A673 (cell line): ENCODE results near the gene CBX4. TPM values are rescaled to one million over a fixed set of nuclear protein-coding genes. Genes with fewer than 3 reads are reported as not detected.

Experiments used
- BruUV-seq: library from RNA; stranded (reverse); fragments of 400-500 nt; replicated peaks from 2 replicates; lab custom pipeline; 2021; lab: Mats Ljungman, UMichigan
- CTCF ChIA-PET: fragments of 300-600 bp; sonication (Branson Sonifier 250); formaldehyde crosslinking; loops from one replicate; lab custom pipeline; 2022; ENCODE audit warnings: antibody characterized with exemption; lab: Charles Lee
- POLR2A ChIA-PET: fragments of 300-600 bp; sonication (Branson Sonifier 250); formaldehyde crosslinking; loops from one replicate; lab custom pipeline; 2022; ENCODE audit warnings: antibody characterized with exemption; ENCODE audit not compliant: low non-redundant PET; lab: Charles Lee
- DNase-seq: peaks from one replicate; pipeline ENCODE4 v3.0.0-alpha.2; 2015; ENCODE audit warnings: low spot score
- H3K27ac ChIP-seq: fragments of 200-600 bp; sonication (generic); 2 replicates; pipeline ENCODE4 v1.5.1; 2016; ENCODE audit warnings: mixed run types, low read depth, mild to moderate bottlenecking, mixed read lengths, antibody characterized with exemption, low read length; ENCODE audit not compliant: poor library complexity, severe bottlenecking
- H3K27me3 ChIP-seq: fragments of 200-600 bp; sonication (generic); replicated peaks from 2 replicates; pipeline ENCODE4 v1.6.1; 2017; ENCODE audit warnings: mixed run types, low read depth, mild to moderate bottlenecking, mixed read lengths, antibody characterized with exemption, low read length; ENCODE audit not compliant: insufficient read depth, poor library complexity
- H3K36me3 ChIP-seq: fragments of 200-600 bp; sonication (generic); 2 replicates; pipeline ENCODE4 v1.6.1; 2016; ENCODE audit warnings: mixed run types, mild to moderate bottlenecking, mixed read lengths, antibody characterized with exemption, low read length; ENCODE audit not compliant: insufficient read depth, poor library complexity, severe bottlenecking
- H3K4me1 ChIP-seq: fragments of 200-600 bp; sonication (generic); 2 replicates; pipeline ENCODE4 v1.6.1; 2017; ENCODE audit warnings: mixed run types, mild to moderate bottlenecking, mixed read lengths, antibody characterized with exemption, low read length; ENCODE audit not compliant: insufficient read depth, poor library complexity, severe bottlenecking
- H3K4me3 ChIP-seq: fragments of 200-600 bp; sonication (generic); 2 replicates; pipeline ENCODE4 v1.5.1; 2016; ENCODE audit warnings: low read depth, mixed run types, mild to moderate bottlenecking, mixed read lengths, low read length; ENCODE audit not compliant: poor library complexity, severe bottlenecking
- H3K9me3 ChIP-seq: fragments of 200-600 bp; sonication (generic); 2 replicates; pipeline ENCODE4 v1.6.1; 2016; ENCODE audit warnings: mixed run types, low read depth, mild to moderate bottlenecking, mixed read lengths, antibody characterized with exemption, low read length; ENCODE audit not compliant: poor library complexity, severe bottlenecking
- CTCF ChIP-seq: fragments of 300-800, 200-600 bp; sonication (generic); conservative IDR thresholded peaks from 2 replicates; pipeline ENCODE4 v1.5.1; 2017; ENCODE audit warnings: low read depth, mild to moderate bottlenecking, antibody characterized with exemption, low read length, moderate library complexity, mixed read lengths
- EZH2 ChIP-seq: fragments of 200-600 bp; sonication (generic); IDR thresholded peaks from 2 replicates; pipeline ENCODE4 v1.6.1; 2017; ENCODE audit warnings: borderline replicate concordance, low read depth, mild to moderate bottlenecking, mixed read lengths, antibody characterized with exemption, low read length; ENCODE audit not compliant: poor library complexity, severe bottlenecking
- intact Hi-C: fragments of 100-400 bp; cut with micrococcal nuclease; formaldehyde crosslinking; loops from one replicate; pipeline ENCODE4 v1.10.0; 2022; ENCODE audit not compliant: unreplicated experiment
- total RNA-seq: library from RNA; stranded (reverse); gene quantifications from 2 replicates; pipeline ENCODE4 v1.2.3, GENCODE V29; 2021

Gene CBX4
- total RNA-seq, 1 experiment from 2014 or later = 42.6 TPM

DNA sequence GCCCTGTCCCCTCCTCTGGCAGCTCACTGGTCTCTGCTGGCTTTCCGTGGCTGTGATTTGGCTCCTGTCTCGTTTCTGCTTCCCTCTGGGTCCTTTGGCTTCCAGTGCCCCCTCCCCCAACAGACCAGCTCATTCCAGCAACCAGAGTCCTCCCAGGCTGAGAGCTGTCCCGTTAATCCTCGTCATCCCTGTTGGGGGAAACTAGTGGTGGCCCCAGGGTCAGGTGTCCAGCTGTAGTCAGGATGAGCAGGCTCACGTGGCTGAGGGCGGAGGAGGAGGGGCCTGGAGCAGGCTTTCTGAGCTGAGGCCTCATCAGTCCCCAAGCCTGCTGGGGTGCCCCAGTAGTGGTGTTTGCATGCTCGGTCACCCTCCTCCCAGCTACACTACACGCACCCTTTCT lies 10.7 kb upstream of the CBX4 start:
- no peaks in the 10 kb centered on the region for H3K9me3 ChIP-seq
- H3K36me3 ChIP-seq = no peaks in the 10 kb centered on the region
- H3K4me1 ChIP-seq = peaks cover 6% of the 10 kb centered on the region
- H3K4me3 ChIP-seq = no peak overlapping the region
- DNase-seq = no peak
- H3K27me3 ChIP-seq = no peaks in the 10 kb centered on the region
- no peak overlapping the region for H3K27ac ChIP-seq
- intact Hi-C loops = no loop called here
- TF ChIP-seq EZH2 = no peak
- no peak for TF ChIP-seq CTCF
- POLR2A ChIA-PET = interaction anchor here (0.6 kb wide), 2 partner anchors 11 to 14 kb away, joined by 3 to 5 read pairs; no protein-coding TSS in a partner anchor
- CTCF ChIA-PET = interaction anchor here (0.6 kb wide), 1 partner anchor 17 kb away, joined by 3 read pairs; no protein-coding TSS in a partner anchor
- BruUV-seq = no TSS peak

DNA sequence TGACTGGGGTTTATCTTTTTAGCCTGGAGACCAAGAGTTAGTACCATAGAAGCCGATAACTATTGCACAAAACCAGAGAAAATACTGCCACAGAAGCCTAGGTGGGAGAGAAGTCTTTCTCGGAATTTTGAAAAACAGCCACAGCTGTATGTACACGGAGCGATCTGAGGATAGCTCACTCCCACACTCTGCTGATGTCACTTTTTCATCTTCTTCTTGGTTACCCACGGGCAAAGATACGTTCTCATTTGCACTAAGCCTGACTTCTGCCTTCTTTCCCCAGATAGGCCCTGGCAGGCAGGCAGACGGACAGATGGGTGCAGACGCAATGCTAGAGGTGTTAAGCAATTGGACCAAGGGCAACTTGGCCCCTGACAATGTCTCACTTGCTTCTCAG lies 9.1 kb upstream of the CBX4 start:
- H3K27ac ChIP-seq = no peak overlapping the region
- peaks cover 22% of the 10 kb centered on the region for H3K4me1 ChIP-seq
- TF ChIP-seq CTCF (no peak), EZH2 (no peak)
- no peak for DNase-seq
- POLR2A ChIA-PET = no interaction called here
- BruUV-seq = no TSS peak
- no peaks in the 10 kb centered on the region for H3K9me3 ChIP-seq
- intact Hi-C loops = no loop called here
- peaks cover 7% of the 10 kb centered on the region for H3K27me3 ChIP-seq
- H3K4me3 ChIP-seq = no peak overlapping the region
- CTCF ChIA-PET = no interaction called here
- no peaks in the 10 kb centered on the region for H3K36me3 ChIP-seq

DNA sequence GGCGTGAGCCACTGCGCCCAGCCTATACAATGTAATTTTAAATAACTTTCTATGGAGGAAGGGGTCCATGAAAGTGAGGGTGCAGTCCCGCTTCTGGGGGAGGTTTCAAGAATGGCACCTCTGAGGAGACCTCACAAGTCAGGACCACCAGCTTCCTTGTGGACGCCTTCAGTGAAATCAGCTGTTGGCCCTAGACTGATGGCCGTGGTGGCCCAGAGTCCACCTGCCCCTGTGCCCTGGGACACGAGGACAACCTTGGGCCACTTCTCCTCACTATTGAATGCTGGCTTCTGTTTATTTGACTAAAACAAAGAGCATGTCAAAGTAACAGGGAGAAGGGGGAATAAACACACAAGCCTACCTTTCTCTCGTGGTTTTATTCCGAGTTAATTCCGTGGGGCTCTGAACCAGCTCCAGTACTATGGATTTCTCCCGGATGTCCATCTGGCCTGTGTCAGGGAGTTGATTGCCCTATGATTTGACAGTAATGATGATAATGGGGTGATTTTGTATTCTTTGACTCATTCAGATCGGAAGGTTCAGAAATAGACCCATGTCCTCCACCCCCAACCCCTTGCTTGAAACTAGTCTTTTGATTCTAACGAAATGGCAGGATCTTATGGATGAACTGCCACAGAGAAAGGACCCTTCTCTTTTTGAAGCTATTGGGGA lies 8.6 kb upstream of the CBX4 start:
- H3K27me3 ChIP-seq = peaks cover 12% of the 10 kb centered on the region

More for the DNA sequence above, 8.6 kb upstream of the CBX4 start:
- no peak overlapping the region for H3K27ac ChIP-seq
- no TSS peak for BruUV-seq
- no peak for TF ChIP-seq EZH2
- TF ChIP-seq CTCF = no peak
- H3K9me3 ChIP-seq = no peaks in the 10 kb centered on the region
- DNase-seq = no peak
- H3K36me3 ChIP-seq = no peaks in the 10 kb centered on the region
- H3K4me3 ChIP-seq = no peak overlapping the region
- ChIA-PET CTCF (no interaction called here), POLR2A (no interaction called here)
- H3K4me1 ChIP-seq = peaks cover 27% of the 10 kb centered on the region
- intact Hi-C loops = no loop called here
